KMS-11 (cell line): ENCODE results near the gene CFD.

Experiments
- H2AFZ ChIP-seq: fragments of 200-600 bp; sonication (generic); 2 replicates; pipeline ENCODE4 v1.6.1; 2016; ENCODE audit warnings: antibody characterized with exemption, mixed run types, low read depth
- H3K27ac ChIP-seq: fragments of 200-600 bp; sonication (generic); 2 replicates; pipeline ENCODE4 v1.6.1; 2016; ENCODE audit warnings: mild to moderate bottlenecking, mixed run types
- H3K27me3 ChIP-seq: fragments of 200-600 bp; sonication (generic); 2 replicates; pipeline ENCODE4 v1.6.1; 2017; ENCODE audit warnings: mild to moderate bottlenecking, low read depth, mixed run types, moderate library complexity; ENCODE audit not compliant: insufficient read depth
- H3K36me3 ChIP-seq: fragments of 200-600 bp; sonication (generic); 2 replicates; pipeline ENCODE4 v1.6.1; 2017; ENCODE audit warnings: mild to moderate bottlenecking, mixed run types; ENCODE audit not compliant: insufficient read depth
- H3K4me1 ChIP-seq: fragments of 200-600 bp; sonication (generic); 2 replicates; pipeline ENCODE4 v1.6.1; 2016; ENCODE audit warnings: mild to moderate bottlenecking, low read depth, mixed run types; ENCODE audit not compliant: poor library complexity, severe bottlenecking
- H3K4me2 ChIP-seq: fragments of 200-600 bp; sonication (generic); 2 replicates; pipeline ENCODE4 v1.7.0; 2016; ENCODE audit warnings: mild to moderate bottlenecking, mixed run types
- H3K4me3 ChIP-seq: fragments of 200-600 bp; sonication (generic); IDR thresholded peaks from 2 replicates; pipeline ENCODE4 v1.6.1; 2017; ENCODE audit warnings: low read depth, low read length, mixed read lengths; ENCODE audit not compliant: insufficient read depth
- H3K79me2 ChIP-seq: fragments of 200-600 bp; sonication (generic); 2 replicates; pipeline ENCODE4 v1.6.1; 2016; ENCODE audit warnings: low read depth, mixed run types; ENCODE audit not compliant: insufficient read depth
- H3K9ac ChIP-seq: fragments of 200-600 bp; sonication (generic); 2 replicates; pipeline ENCODE4 v1.6.1; 2016; ENCODE audit warnings: mild to moderate bottlenecking, mixed run types
- H4K20me1 ChIP-seq: fragments of 200-600 bp; sonication (generic); 2 replicates; pipeline ENCODE4 v1.6.1; 2016; ENCODE audit warnings: mild to moderate bottlenecking, mixed run types; ENCODE audit not compliant: insufficient read depth
- CTCF ChIP-seq: fragments of 200-600 bp; sonication (generic); conservative IDR thresholded peaks from 2 replicates; pipeline ENCODE4 v1.6.1; 2017; ENCODE audit warnings: low read depth, mild to moderate bottlenecking, antibody characterized with exemption, low read length, moderate library complexity, mixed read lengths

The CFD gene

GRCh38 chr19:812049-812746 is 47.3 kb upstream of the CFD start:
- H3K4me2 ChIP-seq, result no peak overlapping the region
- H2AFZ ChIP-seq, result no peak overlapping the region
- H3K4me1 ChIP-seq, result no peaks in the 10 kb centered on the region
- peaks cover 19% of the 10 kb centered on the region; the same call in 1 of the 2 replicates for H3K79me2 ChIP-seq
- TF ChIP-seq CTCF, result no peak
- H3K4me3 ChIP-seq, result no peak overlapping the region
- no peak overlapping the region for H3K9ac ChIP-seq
- H4K20me1 ChIP-seq, result peaks cover 6% of the 10 kb centered on the region; the same call in 1 of the 2 replicates
- no peak overlapping the region for H3K27ac ChIP-seq
- H3K27me3 ChIP-seq, result no peaks in the 10 kb centered on the region
- peaks cover 23% of the 10 kb centered on the region for H3K36me3 ChIP-seq

DNA sequence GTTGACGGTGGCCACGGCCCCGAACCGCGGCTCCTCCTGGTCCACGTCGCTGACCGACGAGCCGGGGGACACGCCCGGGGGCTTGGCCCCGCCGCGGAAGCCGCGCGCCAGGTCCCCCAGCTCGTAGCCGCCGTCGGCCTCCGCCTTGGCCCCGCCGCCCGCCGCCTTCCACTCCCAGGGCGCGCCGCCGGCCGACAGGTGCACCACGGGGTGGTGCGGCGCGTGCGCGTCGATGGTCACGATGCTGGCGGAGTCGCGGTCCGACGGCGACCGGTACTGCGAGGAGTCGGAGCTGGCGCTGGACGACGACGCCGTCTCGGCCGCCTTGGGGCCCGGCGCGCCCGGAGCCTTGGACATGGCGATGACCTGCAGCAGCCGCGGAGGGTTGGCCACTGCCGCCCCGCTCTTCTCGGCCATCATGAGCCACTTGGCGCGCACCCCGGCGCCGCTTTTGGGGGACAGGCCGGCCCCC is 46.7 kb upstream of the CFD start:
- Histone ChIP-seq H3K4me3 (no peak overlapping the region), H3K36me3 (peaks cover 19% of the 10 kb centered on the region), H3K9ac (no peak overlapping the region), H3K27ac (no peak overlapping the region), H3K4me1 (no peaks in the 10 kb centered on the region), H3K27me3 (no peaks in the 10 kb centered on the region), H2AFZ (no peak overlapping the region), H4K20me1 (peaks cover 3% of the 10 kb centered on the region; the same call in 1 of the 2 replicates), H3K4me2 (no peak overlapping the region), H3K79me2 (peaks cover 14% of the 10 kb centered on the region; the same call in 1 of the 2 replicates)
- TF ChIP-seq CTCF, result no peak

- H4K20me1 ChIP-seq, result no peaks in the 10 kb centered on the region
- no peak overlapping the region for H3K4me2 ChIP-seq
- H3K36me3 ChIP-seq, result peaks cover 16% of the 10 kb centered on the region
- H3K27me3 ChIP-seq, result no peaks in the 10 kb centered on the region
- TF ChIP-seq CTCF, result no peak
- H3K4me3 ChIP-seq, result no peak overlapping the region
- H3K4me1 ChIP-seq, result no peaks in the 10 kb centered on the region
- H3K27ac ChIP-seq, result no peak overlapping the region
- H3K79me2 ChIP-seq, result peaks cover 8% of the 10 kb centered on the region; the same call in 1 of the 2 replicates
- no peak overlapping the region for H2AFZ ChIP-seq
- no peak overlapping the region for H3K9ac ChIP-seq
Observed at GRCh38 chr19:813219-814151, 46.0 kb upstream of the CFD start.

GRCh38 chr19:814152-815078 is 45.0 kb upstream of the CFD start:
- Histone ChIP-seq H4K20me1 (no peaks in the 10 kb centered on the region), H3K4me1 (no peaks in the 10 kb centered on the region), H3K36me3 (peaks cover 11% of the 10 kb centered on the region), H3K79me2 (peaks cover 5% of the 10 kb centered on the region; the same call in 1 of the 2 replicates), H3K27ac (no peak overlapping the region), H3K9ac (no peak overlapping the region), H3K4me2 (no peak overlapping the region), H2AFZ (no peak overlapping the region), H3K4me3 (no peak overlapping the region), H3K27me3 (no peaks in the 10 kb centered on the region)
- no peak for TF ChIP-seq CTCF
